ENCODE results near the gene RFTN1.

The RFTN1 gene

DNA sequence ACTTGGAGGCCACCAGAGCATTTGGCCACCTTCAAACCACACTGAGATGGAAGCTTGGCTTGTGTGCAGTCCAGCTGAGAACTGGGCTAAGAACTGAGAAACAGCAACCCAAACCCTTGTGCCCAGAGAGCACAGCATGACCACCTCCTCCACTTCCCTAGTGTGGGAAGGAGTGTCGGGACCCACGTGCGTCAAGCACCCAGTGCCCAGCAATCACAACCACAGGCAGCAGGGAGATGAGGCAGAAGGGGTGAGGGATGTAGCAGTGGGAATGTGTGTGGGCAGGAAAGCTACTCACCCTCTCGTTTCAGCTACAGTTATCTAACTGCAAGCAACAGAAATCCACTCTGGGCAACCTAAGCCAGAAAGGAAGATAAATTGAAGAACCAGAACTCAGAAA is 25.0 kb upstream of the RFTN1 start:
- DNase-seq (ENCODE audit: low read depth), result no peak

GRCh38 chr3:16536996-16537395 is 23.5 kb upstream of the RFTN1 start:
- TF ChIP-seq, protein P1, sequence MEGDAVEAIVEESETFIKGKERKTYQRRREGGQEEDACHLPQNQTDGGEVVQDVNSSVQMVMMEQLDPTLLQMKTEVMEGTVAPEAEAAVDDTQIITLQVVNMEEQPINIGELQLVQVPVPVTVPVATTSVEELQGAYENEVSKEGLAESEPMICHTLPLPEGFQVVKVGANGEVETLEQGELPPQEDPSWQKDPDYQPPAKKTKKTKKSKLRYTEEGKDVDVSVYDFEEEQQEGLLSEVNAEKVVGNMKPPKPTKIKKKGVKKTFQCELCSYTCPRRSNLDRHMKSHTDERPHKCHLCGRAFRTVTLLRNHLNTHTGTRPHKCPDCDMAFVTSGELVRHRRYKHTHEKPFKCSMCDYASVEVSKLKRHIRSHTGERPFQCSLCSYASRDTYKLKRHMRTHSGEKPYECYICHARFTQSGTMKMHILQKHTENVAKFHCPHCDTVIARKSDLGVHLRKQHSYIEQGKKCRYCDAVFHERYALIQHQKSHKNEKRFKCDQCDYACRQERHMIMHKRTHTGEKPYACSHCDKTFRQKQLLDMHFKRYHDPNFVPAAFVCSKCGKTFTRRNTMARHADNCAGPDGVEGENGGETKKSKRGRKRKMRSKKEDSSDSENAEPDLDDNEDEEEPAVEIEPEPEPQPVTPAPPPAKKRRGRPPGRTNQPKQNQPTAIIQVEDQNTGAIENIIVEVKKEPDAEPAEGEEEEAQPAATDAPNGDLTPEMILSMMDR (conservative IDR thresholded peaks at IDR 0.05; ENCODE audit: low read length), result no peak
- no peak for DNase-seq (ENCODE audit: low read depth)
- no peak overlapping the region for H3K4me3 ChIP-seq (ENCODE audit: low read length)

More for the DNA sequence above, 25.0 kb upstream of the RFTN1 start:
- no peak overlapping the region for H3K4me3 ChIP-seq (ENCODE audit: low read length)
- TF ChIP-seq, protein P1 (conservative IDR thresholded peaks at IDR 0.05; ENCODE audit: low read length), result no peak

- TF ChIP-seq, protein P1 (conservative IDR thresholded peaks at IDR 0.05; ENCODE audit: low read length), result no peak
- H3K4me3 ChIP-seq (ENCODE audit: low read length), result no peak overlapping the region
- no peak for DNase-seq (ENCODE audit: low read depth)
Measured at GRCh38 chr3:16536344-16536663, 22.8 kb upstream of the RFTN1 start.

DNA sequence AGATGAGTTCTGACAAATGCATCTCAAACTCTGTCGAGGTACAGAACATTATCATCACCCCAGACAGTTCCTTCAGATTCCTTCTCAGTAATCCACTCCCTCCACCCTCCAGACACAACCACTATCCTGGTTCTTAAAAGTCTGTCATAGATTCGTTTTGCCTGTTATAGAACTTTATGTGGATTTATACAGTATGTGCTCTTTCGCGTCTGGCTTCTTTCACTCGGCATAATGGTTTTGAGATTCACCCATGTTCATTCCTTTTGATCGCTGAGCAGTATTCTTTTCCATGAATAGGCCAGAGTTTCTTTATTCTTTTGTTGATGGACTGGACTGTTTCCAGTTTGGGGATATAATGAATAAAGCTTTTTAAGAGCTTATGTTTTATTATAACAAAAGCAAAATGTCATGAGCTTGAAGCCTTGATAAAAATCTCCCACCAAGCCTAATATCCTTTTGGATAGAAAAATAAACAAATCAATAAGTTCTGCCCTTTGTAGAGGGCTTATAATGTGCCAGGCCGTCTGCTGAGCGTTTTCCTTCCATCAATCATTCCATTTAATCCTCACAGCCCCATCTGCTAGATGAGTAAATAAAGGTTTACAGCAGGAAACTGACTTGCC is 21.3 kb upstream of the RFTN1 start:
- no peak overlapping the region for H3K4me3 ChIP-seq (ENCODE audit: low read length)
- TF ChIP-seq, protein P1 (conservative IDR thresholded peaks at IDR 0.05; ENCODE audit: low read length), result no peak
- no peak for DNase-seq (ENCODE audit: low read depth)

- TF ChIP-seq, protein P1 (conservative IDR thresholded peaks at IDR 0.05; ENCODE audit: low read length), result no peak
- DNase-seq (ENCODE audit: low read depth), result no peak
Measured at GRCh38 chr3:16533928-16534574, 20.6 kb upstream of the RFTN1 start.

DNA sequence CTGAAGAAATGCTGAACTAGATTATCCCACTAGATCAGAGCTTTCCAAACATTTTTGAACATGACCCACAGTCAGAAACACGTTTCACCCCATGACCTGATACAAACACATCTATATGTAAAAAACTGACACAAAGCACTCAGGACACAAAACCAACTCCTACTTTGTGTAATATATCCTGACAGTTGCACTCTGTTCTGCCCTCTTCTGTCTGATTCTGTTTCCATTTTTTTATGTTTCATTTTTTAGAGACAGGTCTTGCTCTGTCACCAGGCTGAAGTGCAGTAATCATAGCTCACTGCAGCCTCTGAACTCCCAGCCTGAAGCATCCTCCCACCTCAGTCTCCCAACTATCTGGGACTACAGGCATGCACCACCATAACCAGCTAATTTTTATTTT is 15.8 kb upstream of the RFTN1 start:
- no peak overlapping the region for H3K4me3 ChIP-seq (ENCODE audit: low read length)
- DNase-seq (ENCODE audit: low read depth), result no peak
- TF ChIP-seq, protein P1 (conservative IDR thresholded peaks at IDR 0.05; ENCODE audit: low read length), result no peak

More at GRCh38 chr3:16533928-16534574, 20.6 kb upstream of the RFTN1 start:
- no peak overlapping the region for H3K4me3 ChIP-seq (ENCODE audit: low read length)

GRCh38 chr3:16528581-16528993 is 15.1 kb upstream of the RFTN1 start:
- no peak overlapping the region for H3K4me3 ChIP-seq (ENCODE audit: low read length)
- TF ChIP-seq, protein P1 (conservative IDR thresholded peaks at IDR 0.05; ENCODE audit: low read length), result no peak
- peak; percentile 24 for DNase-seq (ENCODE audit: low read depth)

Measured in AG10803 (cell line).